ENCODE data around the gene CHRD.

Gene CHRD

DNA sequence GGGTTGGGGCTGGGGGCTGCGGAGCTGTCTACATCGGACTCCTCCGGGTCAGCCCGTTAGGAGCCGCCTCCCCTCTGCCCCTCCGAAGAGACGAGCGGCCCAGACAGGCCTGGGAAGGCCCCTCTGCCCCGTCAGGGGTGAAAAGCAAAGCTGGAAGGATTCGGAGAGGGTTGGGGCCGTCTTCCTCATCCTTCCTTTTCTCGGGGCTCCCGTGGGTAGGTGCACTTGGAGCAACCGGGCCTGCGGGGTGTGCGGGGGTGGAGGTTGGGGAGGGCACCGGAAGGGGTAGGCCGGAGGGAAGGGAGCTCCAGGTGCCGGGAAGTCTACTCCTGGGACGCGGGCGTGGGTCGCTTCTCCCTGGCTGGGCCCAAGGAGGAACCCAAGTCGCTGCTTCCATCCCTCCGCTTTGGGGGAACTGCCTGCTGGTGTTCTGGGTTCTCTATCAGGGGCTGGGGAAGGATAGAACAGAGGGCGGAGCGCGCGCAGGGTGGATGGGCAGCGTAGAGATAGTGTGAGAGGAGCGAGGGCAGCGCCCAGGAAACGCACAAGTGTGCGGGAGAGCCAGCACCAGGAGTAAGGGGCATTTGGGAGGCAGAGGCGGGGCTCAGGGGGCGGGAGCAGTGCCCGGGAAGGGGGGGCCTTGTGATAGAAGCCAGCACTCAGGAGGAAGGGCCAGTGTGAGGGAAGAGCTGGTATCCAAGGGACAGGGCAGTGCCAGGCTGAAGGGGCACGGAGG is 17.8 kb upstream of the CHRD start:
- DNase-seq, result peak; percentile 89

DNA sequence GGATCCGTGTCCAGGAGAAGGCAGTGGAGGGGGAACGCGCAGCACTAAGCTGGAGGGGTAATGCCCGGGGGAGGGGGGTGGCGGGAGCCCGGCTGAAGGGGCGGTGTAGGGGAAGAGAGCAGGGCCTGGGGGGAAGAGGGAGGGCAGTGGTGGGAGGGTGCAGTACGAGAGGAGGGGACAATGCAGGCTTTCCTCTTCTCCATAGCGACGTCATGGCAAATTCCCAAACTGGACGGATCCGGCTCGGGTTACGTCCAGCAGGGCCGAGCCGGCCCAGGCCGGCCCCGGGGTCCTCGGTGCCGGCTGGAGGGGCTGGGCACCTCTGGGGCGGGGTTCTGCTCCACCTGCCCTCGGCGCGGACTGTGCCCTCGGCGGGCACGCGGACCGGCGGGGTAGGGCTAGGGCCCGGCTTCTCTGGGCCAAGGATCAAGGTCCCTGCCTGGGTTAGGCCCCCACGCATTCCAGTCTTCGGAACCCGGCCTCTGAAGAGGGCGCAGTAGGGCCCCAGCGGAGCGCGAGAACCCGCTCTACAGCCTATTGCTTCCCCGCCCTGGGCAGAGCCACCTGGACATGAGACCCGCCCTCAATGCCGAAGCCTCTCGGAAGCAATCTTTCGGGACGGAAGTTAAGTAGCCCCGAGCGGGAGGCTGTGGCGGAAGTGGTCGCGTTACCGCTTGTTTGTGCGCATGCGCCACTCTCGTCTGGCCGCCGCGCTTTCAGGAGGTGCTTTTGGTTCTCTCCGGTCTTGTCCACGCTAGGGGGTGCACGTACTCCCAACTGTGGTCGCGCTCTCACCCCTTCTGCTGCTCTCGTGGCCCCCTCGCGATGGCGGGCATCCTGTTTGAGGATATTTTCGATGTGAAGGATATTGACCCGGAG is 16.9 kb upstream of the CHRD start:
- peak; percentile 98 for DNase-seq

DNA sequence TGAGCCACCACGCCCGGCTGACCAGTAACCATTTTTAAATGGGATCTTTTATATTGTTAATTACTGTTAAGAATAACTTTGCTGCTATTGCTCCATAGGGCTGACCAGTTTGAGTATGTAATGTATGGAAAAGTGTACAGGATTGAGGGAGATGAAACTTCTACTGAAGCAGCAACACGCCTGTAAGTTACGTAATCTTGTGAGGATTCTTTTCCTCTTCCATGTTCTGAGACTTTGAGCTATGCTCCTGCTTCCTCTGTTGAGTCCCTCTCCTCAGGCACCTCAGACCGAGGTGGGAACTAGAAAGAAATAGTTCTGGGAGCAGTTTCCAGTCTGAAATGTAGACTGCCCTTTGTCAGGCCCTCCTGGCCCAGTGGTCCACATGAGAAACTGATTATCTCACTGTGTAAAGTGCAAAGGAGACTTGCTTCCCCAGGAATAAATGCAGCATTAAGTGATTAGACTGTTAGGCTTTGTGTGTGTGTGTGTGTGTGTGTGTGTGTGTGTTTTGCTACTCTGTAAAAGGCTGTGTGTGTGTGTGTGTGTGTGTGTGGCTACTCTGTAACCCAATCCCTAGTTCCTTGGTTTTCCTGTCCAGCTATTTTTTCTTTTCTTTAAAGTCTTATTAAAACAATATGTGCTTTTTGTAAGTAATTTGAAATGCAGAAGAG is 13.1 kb upstream of the CHRD start:
- peak; percentile 53 for DNase-seq

DNA sequence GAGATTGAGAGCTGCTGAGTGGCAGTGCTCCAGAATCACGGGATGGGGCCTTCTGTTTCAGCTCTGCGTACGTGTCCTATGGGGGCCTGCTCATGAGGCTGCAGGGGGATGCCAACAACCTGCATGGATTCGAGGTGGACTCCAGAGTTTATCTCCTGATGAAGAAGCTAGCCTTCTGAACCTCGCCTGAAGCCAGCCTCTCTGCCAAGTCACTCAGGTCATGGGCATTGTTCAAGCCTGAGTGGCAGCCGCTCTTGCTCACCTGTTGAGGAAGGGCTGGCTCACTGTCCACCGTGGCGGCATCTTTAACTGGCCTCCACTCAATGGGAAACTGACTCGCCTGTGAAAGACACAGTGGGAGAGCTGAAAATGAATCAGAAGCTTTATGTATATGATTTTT is 11.7 kb upstream of the CHRD start:
- DNase-seq, result no peak

DNA sequence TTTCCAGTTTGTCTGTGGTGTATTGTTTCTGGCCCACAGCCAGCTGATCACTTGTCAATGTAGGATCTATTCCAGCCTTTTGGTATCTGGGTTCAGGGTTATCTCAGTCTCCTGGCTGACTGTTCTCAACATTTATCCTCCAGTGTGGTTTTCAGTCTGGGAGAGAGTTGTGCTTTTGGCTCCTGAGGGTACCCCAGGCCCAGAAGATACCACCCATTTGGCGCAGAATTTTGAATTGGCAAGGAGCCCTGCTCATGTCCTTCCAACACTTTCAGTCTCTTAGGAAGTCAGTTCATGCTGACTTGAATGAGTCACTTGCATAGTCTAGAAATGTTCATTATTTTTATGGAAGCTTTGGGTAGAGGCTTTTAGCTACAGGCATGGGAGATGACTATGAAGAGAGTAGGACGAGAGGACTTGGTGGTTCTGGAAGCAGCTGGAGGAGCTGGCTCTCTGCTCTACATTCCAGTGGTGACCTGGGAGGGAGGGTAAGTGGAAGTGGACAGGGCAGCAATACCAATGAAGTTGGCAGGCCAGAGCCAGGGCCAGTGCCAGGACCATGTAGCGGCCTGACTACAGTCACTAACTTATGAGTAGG is 11.2 kb upstream of the CHRD start:
- DNase-seq, result no peak

DNA sequence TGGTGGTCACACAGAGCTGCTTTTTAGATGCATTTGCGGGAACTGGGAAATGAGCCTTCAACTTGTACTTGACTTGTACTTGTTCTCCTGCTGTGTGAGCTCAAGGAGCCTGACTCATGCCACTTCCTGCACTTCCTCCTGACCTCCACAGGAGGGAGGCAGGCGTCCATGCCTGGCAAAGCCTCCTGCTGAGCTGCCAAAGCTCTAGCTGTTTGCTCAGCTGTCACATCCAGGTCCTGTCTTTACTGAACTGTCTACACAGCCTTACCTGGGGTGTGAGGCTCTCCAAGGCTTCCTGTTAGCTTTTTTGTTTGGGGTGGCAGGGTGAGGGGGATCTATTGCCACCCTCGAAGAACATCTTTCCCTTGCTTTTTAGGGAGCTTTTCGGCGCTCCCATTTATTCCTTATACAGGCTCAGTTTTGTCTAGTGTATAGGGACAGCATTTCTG is 8.3 kb upstream of the CHRD start:
- peak; percentile 96 for DNase-seq

DNA sequence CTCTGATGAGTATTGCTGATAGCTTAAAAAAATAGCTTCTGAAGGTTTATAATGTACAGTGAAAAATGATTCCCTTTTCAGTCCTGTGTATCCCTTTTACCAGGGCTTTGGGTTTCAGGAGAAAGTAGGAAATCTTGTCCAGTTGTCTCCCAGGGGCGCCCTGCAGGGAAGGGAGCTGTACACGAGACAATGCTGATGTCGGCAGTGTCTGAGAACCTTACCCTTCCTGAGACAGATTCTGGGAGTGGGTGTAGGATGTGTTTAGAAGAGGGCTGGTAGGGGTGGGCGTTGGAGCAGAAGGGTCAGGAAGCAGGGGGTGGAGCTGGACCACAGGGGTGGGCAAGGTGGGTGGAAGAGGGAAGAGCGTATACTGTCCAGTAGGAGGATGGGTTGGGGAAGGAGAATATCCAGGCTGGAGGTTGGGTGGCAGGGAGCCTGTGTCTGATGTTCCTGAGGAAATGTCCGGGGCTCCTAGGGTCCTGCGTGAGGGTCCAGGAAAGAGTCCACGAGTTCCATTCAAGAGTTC is 7.5 kb upstream of the CHRD start:
- DNase-seq, result no peak

DNA sequence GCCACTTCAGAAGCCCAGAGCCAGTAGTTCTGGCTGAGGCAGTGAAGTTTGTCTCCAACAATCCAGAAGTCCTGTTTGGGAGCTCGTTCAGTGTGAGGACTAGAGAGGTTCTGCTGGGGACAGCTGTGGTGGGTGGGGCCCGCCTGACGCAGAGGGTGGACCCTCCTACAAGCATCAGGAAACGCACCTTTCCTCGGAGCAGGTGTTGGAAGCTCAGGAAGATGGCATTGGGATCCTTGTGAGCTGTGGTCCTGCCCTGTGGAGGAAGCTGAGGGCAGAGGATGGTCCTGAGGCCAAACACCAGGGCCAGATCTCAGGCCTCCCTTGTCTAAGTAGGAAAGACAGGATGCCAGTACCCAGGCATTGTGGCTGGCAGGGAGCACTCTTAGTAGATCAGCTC is 6.9 kb upstream of the CHRD start:
- DNase-seq, result no peak

DNA sequence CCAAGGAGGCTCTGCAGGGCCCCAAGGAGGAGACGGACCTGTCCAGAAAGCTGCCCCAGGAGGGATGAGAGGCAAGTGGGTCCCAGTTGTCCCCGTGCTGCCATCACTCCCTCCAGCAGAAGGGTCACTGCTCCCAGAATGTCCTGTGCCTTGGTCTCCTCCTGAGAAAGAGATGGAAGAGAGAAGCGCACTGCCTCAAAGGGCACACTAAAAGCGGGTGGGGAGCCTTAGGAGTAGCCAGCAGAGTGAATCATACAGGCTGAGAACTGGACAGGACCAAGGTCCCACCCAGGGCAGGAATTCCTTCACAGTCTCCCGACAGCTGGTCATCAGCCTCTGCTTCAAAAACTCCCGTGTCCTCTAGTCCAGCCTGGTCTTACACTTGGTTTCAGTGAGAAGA is 6.4 kb upstream of the CHRD start:
- DNase-seq, result no peak

DNA sequence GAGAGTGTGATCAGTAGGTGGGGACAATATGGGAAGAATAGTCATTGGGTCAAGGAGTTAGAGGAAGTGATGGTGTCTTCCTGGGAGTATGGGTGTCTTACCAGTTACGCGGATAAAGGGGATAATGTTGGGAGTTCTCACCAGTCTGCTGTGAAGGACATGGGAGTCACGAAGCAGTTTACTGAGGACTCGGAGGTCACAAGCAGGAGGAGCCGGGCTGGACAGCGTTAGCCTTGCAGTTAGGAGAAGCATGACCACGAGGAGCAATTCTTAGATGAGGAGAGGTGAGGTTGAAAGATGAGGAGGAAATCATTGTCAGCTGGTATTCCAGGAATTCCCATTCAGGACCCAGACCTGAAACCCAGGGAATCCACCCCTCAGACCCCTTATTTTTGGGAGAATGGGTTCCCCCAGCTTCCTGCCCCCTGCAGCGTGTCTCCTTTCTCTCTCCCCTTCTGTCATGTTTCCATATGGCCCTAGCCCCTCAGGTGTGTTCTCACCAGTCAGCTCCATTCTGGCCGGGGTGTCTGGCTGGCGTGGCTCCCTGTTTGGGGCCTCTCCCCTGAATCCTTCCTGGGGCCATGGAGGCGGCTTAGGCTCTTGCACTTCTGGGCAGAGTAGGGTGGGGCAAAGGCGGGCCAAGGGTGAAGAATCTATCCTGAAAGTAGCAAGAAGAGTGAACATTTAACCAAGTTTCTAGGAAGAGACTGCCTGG is 4.0 kb upstream of the CHRD start:
- no peak for DNase-seq

DNA sequence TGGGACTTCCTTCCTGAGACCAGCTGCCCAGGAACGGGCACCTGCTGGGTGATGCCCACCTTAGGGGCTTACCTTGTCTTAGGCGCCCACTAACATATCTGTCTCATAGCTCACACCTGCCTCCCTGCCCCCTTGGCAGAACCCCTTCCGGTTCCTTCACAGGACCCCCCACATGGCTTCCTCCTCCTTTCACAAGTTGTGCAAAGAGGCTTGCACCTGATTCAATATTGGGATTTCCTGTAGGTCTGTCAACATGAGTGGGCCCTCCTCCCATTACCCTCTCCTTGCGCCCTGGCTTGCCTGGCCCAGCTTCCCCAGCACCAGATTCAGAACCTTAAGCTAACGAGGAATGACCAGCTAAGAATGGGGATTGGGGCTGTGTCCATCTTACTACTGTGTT is 2.5 kb upstream of the CHRD start:
- DNase-seq, result peak; percentile 68

DNA sequence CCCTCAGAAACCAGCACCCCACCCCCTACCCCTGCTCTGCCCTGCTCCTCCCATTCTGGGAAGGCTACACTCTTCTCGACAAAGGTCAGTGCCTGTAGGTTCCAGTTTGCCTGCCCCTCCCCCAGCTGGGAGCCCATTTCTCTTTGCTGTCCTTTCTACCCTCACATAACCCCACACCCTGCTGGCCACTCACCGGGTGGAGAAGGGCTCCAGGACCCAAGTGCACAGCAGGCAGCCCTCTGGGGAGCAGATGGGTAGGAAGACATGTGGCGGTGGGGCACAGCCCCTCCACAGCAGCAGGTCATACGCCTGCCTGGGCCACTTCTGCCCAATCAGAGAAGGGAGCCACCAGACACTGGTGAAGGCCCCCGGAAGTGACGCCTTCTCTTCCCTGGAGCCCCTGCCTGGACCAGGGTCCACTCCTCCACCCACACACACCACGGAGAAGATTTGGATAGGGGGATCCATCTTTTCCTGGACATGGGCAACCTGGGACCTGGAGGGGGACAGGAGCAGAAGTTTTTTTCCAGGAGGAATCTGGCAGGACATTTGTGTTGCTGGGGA is 1.9 kb upstream of the CHRD start, which contains the start of gene THPO:
Gene THPO, minus strand, starts transcription at position 326 of the 564 bp plus-strand sequence. CDS start 1,948 bp downstream, outside the sequence.
- DNase-seq, result peak; percentile 73

DNA sequence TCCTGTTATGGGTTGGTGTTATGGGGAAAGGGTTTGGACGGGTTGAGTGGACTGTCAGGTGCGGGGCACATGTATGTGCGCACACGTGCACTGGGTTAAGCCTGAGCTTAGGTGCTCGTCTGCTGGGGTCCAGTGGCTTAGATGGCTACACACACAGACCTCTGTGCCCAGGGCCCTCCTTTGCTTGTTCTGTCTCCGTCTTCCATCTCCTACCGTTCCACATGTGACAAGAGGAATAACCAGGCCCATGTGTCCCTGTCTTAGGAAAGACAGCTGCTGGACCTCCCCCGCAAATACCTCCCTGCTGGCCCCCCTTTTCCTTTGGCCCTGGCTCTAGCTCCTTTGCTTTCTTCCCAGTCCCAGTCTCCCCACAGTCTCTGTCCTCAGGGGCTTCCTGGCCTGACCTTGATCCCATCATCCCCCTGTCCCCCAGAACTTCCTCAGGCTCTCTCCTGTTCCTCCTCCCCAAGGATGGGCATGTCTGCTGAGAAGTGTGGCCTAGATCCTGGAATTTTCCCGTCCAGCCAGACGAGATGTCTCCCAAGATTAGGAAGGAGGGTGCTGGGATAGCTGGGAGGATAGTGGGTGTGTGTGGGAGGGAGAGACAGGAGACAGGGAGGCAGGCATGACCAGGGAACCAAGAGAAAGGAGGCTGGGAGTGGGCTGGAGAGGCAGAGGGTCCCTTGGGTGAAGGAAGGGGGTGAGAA is 1.1 kb upstream of the CHRD start:
- no peak for DNase-seq

DNA sequence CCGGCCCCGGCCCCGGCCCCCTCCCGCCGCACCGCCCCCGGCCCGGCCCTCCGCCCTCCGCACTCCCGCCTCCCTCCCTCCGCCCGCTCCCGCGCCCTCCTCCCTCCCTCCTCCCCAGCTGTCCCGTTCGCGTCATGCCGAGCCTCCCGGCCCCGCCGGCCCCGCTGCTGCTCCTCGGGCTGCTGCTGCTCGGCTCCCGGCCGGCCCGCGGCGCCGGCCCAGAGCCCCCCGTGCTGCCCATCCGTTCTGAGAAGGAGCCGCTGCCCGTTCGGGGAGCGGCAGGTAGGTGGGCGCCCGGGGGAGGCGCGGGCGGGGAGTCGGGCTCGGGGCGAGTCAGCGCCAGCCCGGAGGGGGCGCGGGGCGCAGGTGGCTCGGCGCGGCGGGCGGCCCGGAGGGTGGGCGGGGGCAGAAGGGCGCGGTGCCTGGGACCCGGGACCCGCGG is 352 bp downstream of the CHRD start:
- peak; percentile 72 for DNase-seq

DNA sequence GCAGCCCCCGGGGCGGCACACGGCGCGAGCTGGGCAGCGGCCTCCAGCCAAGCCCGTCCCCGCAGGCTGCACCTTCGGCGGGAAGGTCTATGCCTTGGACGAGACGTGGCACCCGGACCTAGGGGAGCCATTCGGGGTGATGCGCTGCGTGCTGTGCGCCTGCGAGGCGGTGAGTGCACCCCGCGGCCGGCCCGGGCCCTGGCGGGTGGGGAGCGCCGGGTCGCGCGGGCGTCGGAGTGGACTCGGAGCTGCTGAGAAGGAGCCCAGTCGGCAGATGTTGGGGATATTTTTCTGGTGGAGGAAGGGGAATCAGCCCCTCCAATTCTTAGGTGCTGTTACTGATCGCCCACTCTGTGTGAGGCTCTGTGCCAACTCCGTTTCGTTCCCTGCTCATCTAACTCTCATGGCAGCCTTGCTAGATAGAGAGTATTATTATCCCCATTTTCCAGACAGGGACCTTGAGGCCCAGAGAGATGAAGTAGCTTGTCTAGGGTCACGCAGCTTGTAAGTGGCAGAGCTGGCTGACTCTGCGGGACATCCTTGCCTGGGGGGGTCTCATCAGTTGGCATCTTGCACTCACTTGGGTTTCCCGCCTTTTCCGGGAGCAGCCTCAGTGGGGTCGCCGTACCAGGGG is 890 bp downstream of the CHRD start:
- DNase-seq, result peak; percentile 42

DNA sequence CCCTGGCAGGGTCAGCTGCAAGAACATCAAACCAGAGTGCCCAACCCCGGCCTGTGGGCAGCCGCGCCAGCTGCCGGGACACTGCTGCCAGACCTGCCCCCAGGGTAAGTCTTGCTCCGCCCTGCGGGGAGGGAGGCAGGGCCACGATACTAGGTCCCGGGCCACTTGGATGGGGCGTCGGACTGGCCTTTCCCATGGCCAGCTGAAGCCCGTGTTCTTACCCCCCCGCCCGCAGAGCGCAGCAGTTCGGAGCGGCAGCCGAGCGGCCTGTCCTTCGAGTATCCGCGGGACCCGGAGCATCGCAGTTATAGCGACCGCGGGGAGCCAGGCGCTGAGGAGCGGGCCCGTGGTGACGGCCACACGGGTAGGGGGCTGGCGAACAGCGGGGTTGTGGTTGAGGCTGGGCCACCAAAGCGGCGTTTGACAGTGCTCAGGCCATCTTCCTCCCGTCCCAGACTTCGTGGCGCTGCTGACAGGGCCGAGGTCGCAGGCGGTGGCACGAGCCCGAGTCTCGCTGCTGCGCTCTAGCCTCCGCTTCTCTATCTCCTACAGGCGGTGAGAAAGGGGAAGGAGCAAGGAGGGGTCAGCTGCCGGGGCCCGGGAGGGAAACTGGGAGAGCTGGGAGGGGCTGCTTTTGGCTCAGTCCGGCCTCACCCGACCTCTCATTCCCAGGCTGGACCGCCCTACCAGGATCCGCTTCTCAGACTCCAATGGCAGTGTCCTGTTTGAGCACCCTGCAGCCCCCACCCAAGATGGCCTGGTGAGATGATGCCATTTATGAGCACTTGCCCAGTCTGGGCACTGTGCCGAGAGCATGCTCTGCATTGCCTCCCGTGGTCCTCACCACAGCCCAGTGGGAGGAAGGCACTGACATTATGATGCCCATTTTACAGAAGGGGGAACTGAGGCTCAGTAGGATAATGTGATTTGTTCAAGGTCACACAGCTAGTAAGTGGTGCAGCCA is 1.7 kb downstream of the CHRD start:
- DNase-seq, result no peak

DNA sequence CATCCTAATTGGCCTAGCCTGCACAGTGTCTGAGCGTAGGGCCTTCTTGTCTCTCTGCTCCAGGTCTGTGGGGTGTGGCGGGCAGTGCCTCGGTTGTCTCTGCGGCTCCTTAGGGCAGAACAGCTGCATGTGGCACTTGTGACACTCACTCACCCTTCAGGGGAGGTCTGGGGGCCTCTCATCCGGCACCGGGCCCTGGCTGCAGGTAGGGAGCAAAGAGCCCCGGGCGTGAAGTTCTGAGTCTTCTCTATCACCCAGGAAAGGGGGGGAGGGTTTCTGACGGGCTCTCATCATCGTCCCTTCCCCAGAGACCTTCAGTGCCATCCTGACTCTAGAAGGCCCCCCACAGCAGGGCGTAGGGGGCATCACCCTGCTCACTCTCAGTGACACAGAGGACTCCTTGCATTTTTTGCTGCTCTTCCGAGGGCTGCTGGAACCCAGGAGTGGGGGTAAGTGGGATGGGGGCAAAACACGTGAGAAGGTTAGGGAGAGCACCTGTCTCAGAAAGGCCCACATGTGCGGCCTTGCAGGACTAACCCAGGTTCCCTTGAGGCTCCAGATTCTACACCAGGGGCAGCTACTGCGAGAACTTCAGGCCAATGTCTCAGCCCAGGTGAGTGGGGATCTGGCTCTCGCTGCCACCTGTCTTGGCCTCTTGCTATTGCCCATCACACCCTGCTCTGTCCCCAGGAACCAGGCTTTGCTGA is 2.6 kb downstream of the CHRD start:
- no peak for DNase-seq

DNA sequence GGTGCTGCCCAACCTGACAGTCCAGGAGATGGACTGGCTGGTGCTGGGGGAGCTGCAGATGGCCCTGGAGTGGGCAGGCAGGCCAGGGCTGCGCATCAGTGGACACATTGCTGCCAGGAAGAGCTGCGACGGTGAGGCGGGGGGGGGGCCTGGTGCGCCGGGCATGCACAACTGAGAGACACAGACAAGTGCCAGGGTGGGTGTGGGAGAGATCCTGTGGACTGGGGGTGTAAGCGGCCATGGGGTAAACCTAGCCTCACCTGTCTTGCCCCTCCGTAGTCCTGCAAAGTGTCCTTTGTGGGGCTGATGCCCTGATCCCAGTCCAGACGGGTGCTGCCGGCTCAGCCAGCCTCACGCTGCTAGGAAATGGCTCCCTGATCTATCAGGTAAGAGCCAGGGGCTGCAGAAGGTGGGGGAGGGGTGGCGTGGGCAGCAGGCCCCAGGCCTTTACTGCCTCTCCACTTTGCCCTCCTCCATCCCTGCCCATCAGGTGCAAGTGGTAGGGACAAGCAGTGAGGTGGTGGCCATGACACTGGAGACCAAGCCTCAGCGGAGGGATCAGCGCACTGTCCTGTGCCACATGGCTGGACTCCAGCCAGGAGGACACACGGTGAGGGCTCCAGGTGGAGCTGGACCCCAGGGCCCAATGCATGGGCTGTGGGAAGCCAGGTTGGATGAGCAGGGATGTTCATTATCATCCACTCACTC is 3.3 kb downstream of the CHRD start:
- DNase-seq, result peak; percentile 5
